Panc1 (cell line): ENCODE data around the gene SLC25A42. TPM values are rescaled to one million over a fixed set of nuclear protein-coding genes. Genes with fewer than 3 reads are reported as not detected.

Experiments used
- ATAC-seq: fragments of 200-7000 bp; cut with Tn5 transposase; 2 replicates; pipeline ENCODE4 v1.9.1; 2020; ENCODE audit warnings: mild to moderate bottlenecking, moderate library complexity
- BruUV-seq: library from RNA; stranded (reverse); fragments of 400-500 nt; replicated peaks from 2 replicates; lab custom pipeline; 2021; lab: Mats Ljungman, UMichigan
- CTCF ChIA-PET: fragments of 300-600 bp; sonication (Branson Sonifier 250); formaldehyde crosslinking; loops from one replicate; lab custom pipeline; 2022; ENCODE audit warnings: antibody characterized with exemption; lab: Charles Lee
- POLR2A ChIA-PET: fragments of 300-600 bp; sonication (Branson Sonifier 250); formaldehyde crosslinking; loops from one replicate; lab custom pipeline; 2022; ENCODE audit warnings: antibody characterized with exemption; lab: Charles Lee
- DNase-seq: peaks from one replicate; pipeline ENCODE4 v3.0.0-alpha.2; 2010; ENCODE audit warnings: low read depth, low spot score
- H3K27ac ChIP-seq: 2 replicates; pipeline ENCODE4 v1.5.1; 2011; ENCODE audit warnings: mild to moderate bottlenecking, low read length, inconsistent platforms
- H3K27me3 ChIP-seq: fragments of 200-500 bp; sonication (Bioruptor generic); 2 replicates; pipeline ENCODE4 v1.6.0; 2014; ENCODE audit warnings: low read length, inconsistent platforms; ENCODE audit not compliant: control insufficient read depth, insufficient read depth
- H3K36me3 ChIP-seq: fragments of 200-500 bp; sonication (Bioruptor generic); 2 replicates; pipeline ENCODE4 v1.5.1; 2014; ENCODE audit warnings: inconsistent platforms, mild to moderate bottlenecking, low read length, moderate library complexity; ENCODE audit not compliant: control insufficient read depth, insufficient read depth
- H3K4me1 ChIP-seq: 2 replicates; pipeline ENCODE4 v1.5.1; 2011; ENCODE audit warnings: inconsistent platforms, mild to moderate bottlenecking, low read length, moderate library complexity; ENCODE audit not compliant: control insufficient read depth, insufficient read depth
- H3K4me3 ChIP-seq, 2 experiments: 2 replicates each; pipeline ENCODE4 v1.5.1; 2011 to 2012; ENCODE audit warnings: low read depth in 2 of 2, low read length in 2 of 2, mild to moderate bottlenecking in 2 of 2, inconsistent platforms in 1 of 2, moderate library complexity in 1 of 2
- H3K9me3 ChIP-seq: fragments of 200-500 bp; sonication (Bioruptor generic); 2 replicates; pipeline ENCODE4 v1.5.1; 2014; ENCODE audit warnings: low read depth, mild to moderate bottlenecking, inconsistent platforms, low read length, moderate library complexity; ENCODE audit not compliant: control insufficient read depth, insufficient read depth
- CTCF ChIP-seq: fragments of 450-650 bp; IDR thresholded peaks from 2 replicates; pipeline ENCODE4 v1.5.1; 2017; ENCODE audit warnings: mild to moderate bottlenecking
- POLR2AphosphoS5 ChIP-seq: IDR thresholded peaks from 2 replicates; pipeline ENCODE4 v1.6.1; 2012; ENCODE audit warnings: mild to moderate bottlenecking, low read depth, low read length, moderate library complexity
- SIN3A ChIP-seq: IDR thresholded peaks from 2 replicates; pipeline ENCODE4 v1.6.1; 2012; ENCODE audit warnings: low read depth, mild to moderate bottlenecking, low read length, moderate library complexity, borderline replicate concordance; ENCODE audit not compliant: insufficient read depth
- TCF7L2 ChIP-seq: IDR thresholded peaks from 2 replicates; pipeline ENCODE4 v1.6.1; 2011; ENCODE audit warnings: mild to moderate bottlenecking, low read depth, low read length, inconsistent platforms
- in situ Hi-C: cut with HindIII; loops from 2 replicates; pipeline ENCODE4 v1.10.0; 2016; ENCODE audit warnings: low sequenced_read_pairs, low pct_unique_long_range_greater_than_20kb
- intact Hi-C: fragments of 100-400 bp; cut with micrococcal nuclease; formaldehyde crosslinking; loops from one replicate; pipeline ENCODE4 v1.10.0; 2022; ENCODE audit not compliant: unreplicated experiment
- total RNA-seq: library from RNA; stranded (reverse); gene quantifications from one replicate; pipeline ENCODE4 v1.2.1, GENCODE V29; 2021; ENCODE audit not compliant: unreplicated experiment
- TF ChIP-seq, protein P1 (sequence below), 2 experiments: IDR thresholded peaks; 2 replicates each; pipeline ENCODE4 v1.6.1; 2011 to 2012; ENCODE audit warnings: low read depth in 2 of 2, control low read depth in 1 of 2, low read length in 1 of 2, mild to moderate bottlenecking in 1 of 2, moderate library complexity in 1 of 2; ENCODE audit not compliant: insufficient read depth in 1 of 2

Gene SLC25A42
- total RNA-seq, 1 experiment from 2014 or later: 2.6 TPM

DNA sequence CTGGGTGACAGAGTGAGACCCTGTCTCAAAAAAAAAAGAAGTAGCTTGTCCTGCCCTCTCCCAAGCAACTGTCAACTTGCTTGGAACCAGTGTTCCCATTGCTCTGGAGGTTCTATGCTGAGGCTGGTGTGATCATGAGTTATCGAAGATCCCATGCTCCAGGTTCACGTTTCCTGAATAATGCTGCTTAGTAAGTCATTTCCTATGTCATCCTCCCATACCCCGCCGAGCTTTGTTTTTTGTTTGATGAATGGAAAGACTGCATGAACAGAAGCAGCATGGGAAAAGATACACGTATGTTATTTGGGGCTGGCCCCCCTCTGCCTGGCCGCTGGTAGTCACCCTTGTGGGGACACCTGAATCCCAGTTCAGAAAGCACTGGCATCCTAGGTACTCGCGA is 11.3 kb downstream of the SLC25A42 start:
- Histone ChIP-seq H3K27me3 (no peaks in the 10 kb centered on the region), H3K36me3 (no peaks in the 10 kb centered on the region), H3K9me3 (no peaks in the 10 kb centered on the region), H3K27ac (no peak overlapping the region), H3K4me3 (no peak overlapping the region), H3K4me1 (no peaks in the 10 kb centered on the region)
- TF ChIP-seq CTCF (no peak), TCF7L2 (no peak), SIN3A (no peak), POLR2AphosphoS5 (no peak)
- TF ChIP-seq, protein P1, sequence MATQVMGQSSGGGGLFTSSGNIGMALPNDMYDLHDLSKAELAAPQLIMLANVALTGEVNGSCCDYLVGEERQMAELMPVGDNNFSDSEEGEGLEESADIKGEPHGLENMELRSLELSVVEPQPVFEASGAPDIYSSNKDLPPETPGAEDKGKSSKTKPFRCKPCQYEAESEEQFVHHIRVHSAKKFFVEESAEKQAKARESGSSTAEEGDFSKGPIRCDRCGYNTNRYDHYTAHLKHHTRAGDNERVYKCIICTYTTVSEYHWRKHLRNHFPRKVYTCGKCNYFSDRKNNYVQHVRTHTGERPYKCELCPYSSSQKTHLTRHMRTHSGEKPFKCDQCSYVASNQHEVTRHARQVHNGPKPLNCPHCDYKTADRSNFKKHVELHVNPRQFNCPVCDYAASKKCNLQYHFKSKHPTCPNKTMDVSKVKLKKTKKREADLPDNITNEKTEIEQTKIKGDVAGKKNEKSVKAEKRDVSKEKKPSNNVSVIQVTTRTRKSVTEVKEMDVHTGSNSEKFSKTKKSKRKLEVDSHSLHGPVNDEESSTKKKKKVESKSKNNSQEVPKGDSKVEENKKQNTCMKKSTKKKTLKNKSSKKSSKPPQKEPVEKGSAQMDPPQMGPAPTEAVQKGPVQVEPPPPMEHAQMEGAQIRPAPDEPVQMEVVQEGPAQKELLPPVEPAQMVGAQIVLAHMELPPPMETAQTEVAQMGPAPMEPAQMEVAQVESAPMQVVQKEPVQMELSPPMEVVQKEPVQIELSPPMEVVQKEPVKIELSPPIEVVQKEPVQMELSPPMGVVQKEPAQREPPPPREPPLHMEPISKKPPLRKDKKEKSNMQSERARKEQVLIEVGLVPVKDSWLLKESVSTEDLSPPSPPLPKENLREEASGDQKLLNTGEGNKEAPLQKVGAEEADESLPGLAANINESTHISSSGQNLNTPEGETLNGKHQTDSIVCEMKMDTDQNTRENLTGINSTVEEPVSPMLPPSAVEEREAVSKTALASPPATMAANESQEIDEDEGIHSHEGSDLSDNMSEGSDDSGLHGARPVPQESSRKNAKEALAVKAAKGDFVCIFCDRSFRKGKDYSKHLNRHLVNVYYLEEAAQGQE (IDR thresholded peaks at IDR 0.05; ENCODE audit: insufficient read depth in 1 of 2, low read depth in 2 of 2, low read length in 1 of 2): no peak
- CTCF ChIA-PET: no interaction called here
- in situ Hi-C loops (no loop called here), intact Hi-C loops (no loop called here)
- no peak for DNase-seq
- no peak for ATAC-seq
- no TSS peak for BruUV-seq
- POLR2A ChIA-PET: no interaction called here

- no peaks in the 10 kb centered on the region for H3K27me3 ChIP-seq
- no peak overlapping the region for H3K27ac ChIP-seq
- DNase-seq (no peak), ATAC-seq (no peak)
- ChIA-PET POLR2A (interaction anchor here (0.5 kb wide), 1 partner anchor 67 kb away, joined by 9 read pairs; no protein-coding TSS in a partner anchor), CTCF (no interaction called here)
- TF ChIP-seq, protein P1 (IDR thresholded peaks at IDR 0.05; ENCODE audit: insufficient read depth in 1 of 2, low read depth in 2 of 2, low read length in 1 of 2): no peak
- TF ChIP-seq SIN3A (no peak), TCF7L2 (no peak), CTCF (no peak), POLR2AphosphoS5 (no peak)
- no TSS peak for BruUV-seq
- intact Hi-C loops (no loop called here), in situ Hi-C loops (no loop called here)
- H3K4me1 ChIP-seq: no peaks in the 10 kb centered on the region
- H3K4me3 ChIP-seq: no peak overlapping the region
- no peaks in the 10 kb centered on the region for H3K9me3 ChIP-seq
- no peaks in the 10 kb centered on the region for H3K36me3 ChIP-seq
Measured at GRCh38 chr19:19076476-19076875, 12.7 kb downstream of the SLC25A42 start.
